GM18498 (cell line): ENCODE results near the gene RDH5.
A peak's percentile ranks its signal among the peaks of the same experiment; 100 is the strongest.

ENCODE experiments used
- ATAC-seq: cut with Tn5 transposase; IDR thresholded peaks from one replicate; pipeline ENCODE4 v1.9.1; 2021; ENCODE audit warnings: mild to moderate bottlenecking, moderate library complexity; ENCODE audit not compliant: unreplicated experiment

The RDH5 gene

GRCh38 chr12:55696141-55696540 is 24.1 kb upstream of the RDH5 start:
- no peak for ATAC-seq

- ATAC-seq, result no peak
Observed at GRCh38 chr12:55696796-55697462, 23.3 kb upstream of the RDH5 start.

- no peak for ATAC-seq
Observed at GRCh38 chr12:55697686-55698085, 22.5 kb upstream of the RDH5 start.

GRCh38 chr12:55698241-55698955 is 21.8 kb upstream of the RDH5 start:
- no peak for ATAC-seq

- no peak for ATAC-seq
Observed at GRCh38 chr12:55698965-55699364, 21.2 kb upstream of the RDH5 start.

GRCh38 chr12:55699471-55700055 is 20.6 kb upstream of the RDH5 start:
- no peak for ATAC-seq

- ATAC-seq, result no peak
Observed at GRCh38 chr12:55700255-55701018, 19.8 kb upstream of the RDH5 start.

- ATAC-seq, result no peak
Observed at GRCh38 chr12:55702861-55703260, 17.3 kb upstream of the RDH5 start.

GRCh38 chr12:55703288-55703687 is 16.9 kb upstream of the RDH5 start:
- ATAC-seq, result no peak

GRCh38 chr12:55703901-55704761 is 16.1 kb upstream of the RDH5 start:
- no peak for ATAC-seq

GRCh38 chr12:55704824-55705718 is 15.1 kb upstream of the RDH5 start:
- no peak for ATAC-seq

GRCh38 chr12:55705782-55706402 is 14.3 kb upstream of the RDH5 start:
- ATAC-seq, result no peak

- no peak for ATAC-seq
Observed at GRCh38 chr12:55706568-55707218, 13.5 kb upstream of the RDH5 start.

- ATAC-seq, result no peak
Observed at GRCh38 chr12:55707219-55707671, 12.9 kb upstream of the RDH5 start.

- peak; percentile 65 for ATAC-seq
Observed at GRCh38 chr12:55707841-55708694, 12.1 kb upstream of the RDH5 start, which contains the start of gene ITGA7. Gene ITGA7, minus strand, starts transcription at chr12:55707904. Its CDS starts 222 bp downstream, at chr12:55707682.

GRCh38 chr12:55708695-55709233 is 11.4 kb upstream of the RDH5 start:
- ATAC-seq, result no peak
